B cell (primary cell): ENCODE measurements around the gene CPT1A.

Experiments used
- EZH2 ChIP-seq: IDR thresholded peaks from 2 replicates; pipeline ENCODE4 v1.6.1; 2012; ENCODE audit warnings: borderline replicate concordance, low read depth, mild to moderate bottlenecking, moderate library complexity, low read length; ENCODE audit not compliant: insufficient read depth, poor library complexity, severe bottlenecking
- TF ChIP-seq, protein P1 (sequence below): fragments of 200-600 bp; IDR thresholded peaks from one replicate; pipeline ENCODE4 v1.8.0; 2022; ENCODE audit warnings: antibody characterized with exemption, mild to moderate bottlenecking

- TF ChIP-seq, protein P1, sequence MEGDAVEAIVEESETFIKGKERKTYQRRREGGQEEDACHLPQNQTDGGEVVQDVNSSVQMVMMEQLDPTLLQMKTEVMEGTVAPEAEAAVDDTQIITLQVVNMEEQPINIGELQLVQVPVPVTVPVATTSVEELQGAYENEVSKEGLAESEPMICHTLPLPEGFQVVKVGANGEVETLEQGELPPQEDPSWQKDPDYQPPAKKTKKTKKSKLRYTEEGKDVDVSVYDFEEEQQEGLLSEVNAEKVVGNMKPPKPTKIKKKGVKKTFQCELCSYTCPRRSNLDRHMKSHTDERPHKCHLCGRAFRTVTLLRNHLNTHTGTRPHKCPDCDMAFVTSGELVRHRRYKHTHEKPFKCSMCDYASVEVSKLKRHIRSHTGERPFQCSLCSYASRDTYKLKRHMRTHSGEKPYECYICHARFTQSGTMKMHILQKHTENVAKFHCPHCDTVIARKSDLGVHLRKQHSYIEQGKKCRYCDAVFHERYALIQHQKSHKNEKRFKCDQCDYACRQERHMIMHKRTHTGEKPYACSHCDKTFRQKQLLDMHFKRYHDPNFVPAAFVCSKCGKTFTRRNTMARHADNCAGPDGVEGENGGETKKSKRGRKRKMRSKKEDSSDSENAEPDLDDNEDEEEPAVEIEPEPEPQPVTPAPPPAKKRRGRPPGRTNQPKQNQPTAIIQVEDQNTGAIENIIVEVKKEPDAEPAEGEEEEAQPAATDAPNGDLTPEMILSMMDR: no peak
- TF ChIP-seq EZH2: no peak
Observed at GRCh38 chr11:68839054-68839865, 2.5 kb downstream of the CPT1A start.
